Measurements from ENCODE around the gene OSBPL7.

GRCh38 chr17:47763913-47764582 is 57.5 kb downstream of the OSBPL7 start:
- TF ChIP-seq CTCF (IDR thresholded peaks at IDR 0.05; ENCODE audit: control extremely low read depth in 1 of 3, insufficient read depth in 1 of 3, low read depth in 1 of 3, low read length in 3 of 3) (no peak), POLR2A (IDR thresholded peaks at IDR 0.05; ENCODE audit: control extremely low read depth in 1 of 2, low read depth in 2 of 2, low read length in 2 of 2) (no peak), BRCA1 (IDR thresholded peaks at IDR 0.05; ENCODE audit: low read depth, low read length) (no peak), EZH2 (IDR thresholded peaks at IDR 0.05; ENCODE audit: low read depth, low read length, severe bottlenecking) (no peak), TAF1 (IDR thresholded peaks at IDR 0.05; ENCODE audit: low read depth, low read length) (no peak), CHD1 (IDR thresholded peaks at IDR 0.05; ENCODE audit: low read depth, low read length) (no peak), SP2 (IDR thresholded peaks at IDR 0.05; ENCODE audit: low read length) (no peak), MAX (IDR thresholded peaks at IDR 0.05) (no peak), POLR2AphosphoS5 (IDR thresholded peaks at IDR 0.05; ENCODE audit: low read depth, low read length) (no peak), ATF2 (IDR thresholded peaks at IDR 0.05; ENCODE audit: low read length) (no peak)
